GM19372 (cell line): Measurements from ENCODE around the gene ZGLP1.

Source experiments
- ATAC-seq: cut with Tn5 transposase; IDR thresholded peaks from one replicate; pipeline ENCODE4 v1.9.1; 2021; ENCODE audit warnings: mild to moderate bottlenecking, low read depth, moderate library complexity; ENCODE audit not compliant: unreplicated experiment

ZGLP1 gene

DNA sequence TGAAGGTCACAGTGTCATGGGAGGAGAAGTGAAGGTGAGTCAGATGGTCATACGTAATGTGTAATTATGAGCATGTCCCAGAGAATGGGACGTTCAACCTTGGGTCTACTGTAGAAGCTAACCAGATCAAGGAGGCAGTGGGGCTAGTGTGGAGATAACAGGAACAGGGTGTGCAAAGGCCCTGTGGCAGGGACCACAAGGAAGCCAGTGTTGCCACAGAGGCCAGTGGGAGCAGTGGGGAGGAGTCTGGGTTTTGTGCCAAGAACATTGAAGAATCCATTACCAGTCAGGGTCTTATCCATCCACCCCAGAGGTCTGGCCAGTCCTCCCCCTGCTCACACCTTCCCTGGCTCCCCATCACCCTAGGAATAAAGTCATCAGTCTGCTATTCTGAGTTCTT lies 54.3 kb downstream of the ZGLP1 start:
- ATAC-seq = no peak
